Large intestine (tissue), 3 donors: ENCODE results near the gene IFITM5. TPM values are rescaled to one million over a fixed set of nuclear protein-coding genes. Genes with fewer than 3 reads are reported as not detected.
A peak's percentile ranks its signal among the peaks of the same experiment; 100 is the strongest.
"Not testable (repeated sequence)": the region's sequence is repeated elsewhere in the genome, so short reads cannot be mapped to it uniquely, and the experiment has no call there.

ENCODE experiments used
- DNase-seq, 2 donors: peaks; one replicate each; pipeline versions ENCODE4 v3.0.0 to v3.0.0-alpha.2; 2013
- H3K27ac ChIP-seq: one replicate; pipeline ENCODE4 v1.5.1; 2013; ENCODE audit warnings: low read length
- H3K27me3 ChIP-seq: 2 replicates; pipeline ENCODE4 v1.6.1; 2013; ENCODE audit warnings: low read length; ENCODE audit not compliant: control insufficient read depth, insufficient read depth
- H3K36me3 ChIP-seq: 2 replicates; pipeline ENCODE4 v1.6.1; 2013; ENCODE audit warnings: low read length; ENCODE audit not compliant: control insufficient read depth, insufficient read depth
- H3K4me1 ChIP-seq: one replicate; pipeline ENCODE4 v1.6.1; 2013; ENCODE audit warnings: low read length; ENCODE audit not compliant: control insufficient read depth, insufficient read depth
- H3K4me3 ChIP-seq: one replicate; pipeline ENCODE4 v1.5.1; 2013; ENCODE audit warnings: low read length
- H3K9me3 ChIP-seq: one replicate; pipeline ENCODE4 v1.6.1; 2013; ENCODE audit warnings: mild to moderate bottlenecking, low read depth, low read length, moderate library complexity; ENCODE audit not compliant: control insufficient read depth
- WGBS: methylation state at CpG from one replicate; pipeline ENCODE4 v1.1.5; 2013; ENCODE audit warnings: low lambda C conversion rate; ENCODE audit not compliant: insufficient coverage; 5-methylcytosine and 5-hydroxymethylcytosine counted together
- polyA plus RNA-seq: library from polyadenylated mRNA; unstranded; fragments of 120-200 nt; gene quantifications from one replicate; pipeline ENCODE4 v1.2.1, GENCODE V29; 2013

Gene IFITM5
- polyA plus RNA-seq, 1 donor: 0.10 TPM

DNA sequence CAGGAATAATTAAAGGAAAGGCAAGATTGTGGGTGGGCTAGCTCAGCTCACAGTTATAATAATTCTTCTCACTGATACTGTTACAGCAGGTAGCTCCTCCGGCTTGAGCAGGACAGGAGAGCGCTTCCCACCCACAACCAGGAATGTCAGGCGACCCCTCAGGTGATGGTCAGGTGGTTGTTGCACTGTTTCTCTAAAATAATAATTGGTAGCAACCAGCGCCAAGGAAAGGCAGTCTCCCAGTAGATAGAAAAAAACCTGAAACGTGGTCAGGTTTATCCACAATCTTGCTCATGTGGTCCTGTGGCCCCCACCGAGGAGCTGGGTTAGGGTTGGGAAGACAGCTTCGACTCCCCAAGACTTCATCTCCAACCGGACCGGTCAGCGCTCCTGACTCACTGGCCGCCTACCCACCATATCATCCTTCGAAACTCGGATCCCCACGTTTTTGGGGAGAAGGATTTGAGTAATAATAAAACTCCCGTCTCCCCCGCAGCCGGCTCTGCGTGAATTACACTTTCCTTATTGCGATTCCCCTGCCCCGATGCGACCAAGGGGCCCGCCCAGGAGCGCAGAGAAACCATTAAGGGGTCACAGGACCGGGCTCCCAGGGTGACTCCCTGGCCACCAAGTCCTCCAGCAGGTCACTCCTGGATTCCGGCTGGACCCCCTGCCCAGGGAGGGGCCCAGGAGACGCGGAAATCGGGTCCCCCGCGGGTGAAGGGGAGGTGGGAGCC lies 18.5 kb upstream of the IFITM5 start:
- WGBS: no CpG with 5 or more reads among the region's 30 CpGs
- H3K9me3 ChIP-seq, H3K27ac ChIP-seq, DNase-seq, H3K36me3 ChIP-seq: not testable (repeated sequence)
- Histone ChIP-seq H3K27me3 (peaks cover 12% of the 10 kb centered on the region), H3K4me1 (peaks cover 40% of the 10 kb centered on the region), H3K4me3 (peak overlapping the region; percentile 16)

DNA sequence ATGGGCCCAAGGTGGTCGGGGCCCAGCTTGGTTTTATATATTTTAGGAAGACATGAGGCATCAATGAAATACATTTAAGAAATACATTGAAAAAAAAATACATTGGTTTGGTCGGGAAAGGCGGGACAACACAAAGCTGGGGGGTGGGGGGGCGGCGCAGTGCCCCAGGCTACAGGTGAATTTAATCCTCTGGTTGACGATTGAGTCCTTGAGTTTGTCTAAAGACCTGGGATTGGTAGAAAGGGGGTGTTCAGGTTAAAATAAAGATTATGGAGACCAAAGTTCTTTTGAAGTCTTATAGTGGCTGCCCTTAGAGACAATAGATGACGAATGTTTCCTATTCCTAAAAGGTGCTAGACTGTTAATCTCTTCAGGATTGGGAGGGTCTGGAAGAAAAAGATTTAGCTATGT lies 17.6 kb upstream of the IFITM5 start:
- peaks cover 43% of the 10 kb centered on the region for H3K4me1 ChIP-seq
- DNase-seq: peak in 1 of 2 donors; percentile 59

DNA sequence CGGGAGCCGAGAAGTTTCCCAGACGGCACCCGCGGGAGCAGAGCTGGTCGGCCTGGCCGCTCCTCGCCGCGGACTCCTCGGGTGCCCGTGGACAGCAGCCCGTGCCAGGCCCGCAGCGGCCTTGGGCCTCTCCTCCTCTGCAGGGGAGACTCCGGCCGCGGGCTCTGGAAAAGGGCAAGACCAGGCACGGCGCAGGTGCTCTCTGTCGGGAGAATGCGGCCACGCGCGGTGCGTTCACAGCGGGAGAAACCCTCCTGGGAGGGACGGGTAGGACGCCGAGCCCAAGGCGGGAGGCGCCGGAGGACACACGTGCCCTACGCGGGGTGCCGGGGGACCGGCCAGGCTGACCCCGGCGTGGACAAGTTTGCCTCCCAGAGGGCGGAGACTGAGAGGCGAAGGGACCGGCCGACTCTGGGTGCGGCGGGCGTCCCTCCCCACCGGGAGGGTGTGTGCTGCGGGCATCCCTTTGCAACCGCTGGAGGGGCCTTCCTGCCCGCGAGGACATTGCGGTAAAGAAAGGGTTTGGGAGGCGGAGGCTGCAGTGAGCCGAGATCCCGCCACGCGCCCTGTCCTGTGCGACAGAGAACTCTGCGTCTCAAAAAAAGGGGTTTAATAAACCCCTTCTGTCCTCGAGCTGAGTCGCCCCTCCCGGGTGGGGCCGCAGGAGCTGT lies 16.8 kb upstream of the IFITM5 start:
- Histone ChIP-seq H3K27ac (peak overlapping the region; percentile 14), H3K36me3 (no peaks in the 10 kb centered on the region), H3K9me3 (peaks cover 5% of the 10 kb centered on the region), H3K4me1 (peaks cover 43% of the 10 kb centered on the region), H3K4me3 (peak overlapping the region; percentile 47), H3K27me3 (peaks cover 12% of the 10 kb centered on the region)
- no CpG with 5 or more reads among the region's 64 CpGs for WGBS
- peak in 1 of 2 donors; percentile 63 for DNase-seq

More for the DNA sequence above, 17.6 kb upstream of the IFITM5 start:
- Histone ChIP-seq H3K27ac (no peak overlapping the region), H3K4me3 (no peak overlapping the region), H3K9me3 (peaks cover 5% of the 10 kb centered on the region), H3K36me3 (no peaks in the 10 kb centered on the region), H3K27me3 (peaks cover 12% of the 10 kb centered on the region)
- WGBS: 50% methylated on average over 4 of the region's 7 CpGs

DNA sequence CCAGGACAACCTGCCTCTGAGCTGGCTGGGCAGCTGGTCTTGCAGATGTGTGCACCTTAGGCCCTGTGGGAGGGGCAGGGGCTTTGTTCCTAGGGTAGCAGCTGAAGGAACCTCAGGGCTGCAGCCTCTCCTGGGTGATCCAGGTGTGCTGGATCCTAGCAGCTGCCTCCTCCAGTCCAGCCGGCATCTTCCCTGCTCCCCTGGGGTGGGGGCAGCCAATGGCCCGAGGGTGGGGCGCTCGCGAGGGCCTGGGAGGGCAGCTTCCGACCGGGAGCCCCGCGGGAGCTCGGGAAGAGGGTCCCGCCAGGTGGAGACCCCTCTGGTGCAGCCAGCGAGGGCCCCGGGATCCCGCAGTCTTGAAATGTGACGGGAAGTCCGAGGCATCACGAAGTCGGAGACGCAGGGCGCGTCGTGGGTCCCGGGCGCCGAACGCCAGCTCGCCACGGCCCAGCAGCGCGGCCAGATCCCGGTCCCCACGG lies 16.2 kb upstream of the IFITM5 start:
- DNase-seq: no peak
- peaks cover 40% of the 10 kb centered on the region for H3K4me1 ChIP-seq
- no peaks in the 10 kb centered on the region for H3K36me3 ChIP-seq
- peak overlapping the region; percentile 87 for H3K27ac ChIP-seq
- peak overlapping the region; percentile 58 for H3K4me3 ChIP-seq
- peaks cover 5% of the 10 kb centered on the region for H3K9me3 ChIP-seq
- peaks cover 12% of the 10 kb centered on the region for H3K27me3 ChIP-seq
- no CpG with 5 or more reads among the region's 32 CpGs for WGBS

DNA sequence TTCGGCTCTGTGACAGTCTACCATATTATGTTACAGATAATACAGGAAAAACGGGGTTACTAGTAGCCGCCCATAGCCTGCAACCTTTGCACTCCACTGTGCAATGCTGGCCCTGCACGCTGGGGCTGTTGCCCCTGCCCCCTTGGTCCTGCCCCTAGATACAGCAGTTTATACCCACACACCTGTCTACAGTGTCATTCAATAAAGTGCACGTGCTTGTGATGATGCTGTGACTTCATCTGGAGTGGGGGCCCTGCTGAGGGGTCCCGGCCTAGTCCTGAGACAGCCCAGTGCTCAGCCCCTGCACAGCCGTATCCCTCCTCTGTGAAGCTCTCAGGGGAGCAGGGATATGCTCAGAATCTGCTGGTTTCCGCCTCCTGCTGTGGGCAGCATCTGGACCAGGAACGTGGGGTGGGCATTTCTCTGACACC lies 15.7 kb upstream of the IFITM5 start:
- WGBS: no CpG with 5 or more reads among the region's 9 CpGs
- H3K36me3 ChIP-seq: no peaks in the 10 kb centered on the region
- peaks cover 41% of the 10 kb centered on the region for H3K4me1 ChIP-seq

DNA sequence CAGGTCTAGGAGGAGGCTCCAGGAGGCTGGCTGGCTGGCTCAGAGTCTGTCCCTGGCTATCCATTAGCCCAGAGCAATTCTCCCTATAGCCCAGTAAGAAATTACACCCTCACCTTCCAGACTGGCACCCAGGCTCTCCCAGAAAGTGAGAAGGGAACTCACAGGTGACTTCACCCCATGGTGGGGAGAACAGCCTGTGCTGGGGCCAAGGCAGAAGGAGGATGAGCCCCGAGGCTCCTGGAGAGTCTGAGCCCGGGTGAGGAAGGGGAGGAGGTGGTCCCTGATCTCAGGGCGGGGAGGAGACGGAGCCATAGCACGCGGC lies 15.2 kb upstream of the IFITM5 start:
- Histone ChIP-seq H3K27ac (peak overlapping the region; percentile 87), H3K27me3 (peaks cover 12% of the 10 kb centered on the region), H3K4me3 (peak overlapping the region; percentile 58), H3K4me1 (peaks cover 42% of the 10 kb centered on the region)
- no CpG with 5 or more reads among the region's 6 CpGs for whole genome bisulfite sequencing
- not testable (repeated sequence) for H3K36me3 ChIP-seq, DNase-seq, H3K9me3 ChIP-seq

More for the DNA sequence above, 15.7 kb upstream of the IFITM5 start:
- Histone ChIP-seq H3K27ac (peak overlapping the region; percentile 87), H3K4me3 (peak overlapping the region; percentile 58), H3K27me3 (peaks cover 12% of the 10 kb centered on the region), H3K9me3 (peaks cover 5% of the 10 kb centered on the region)
- DNase-seq: peak in 1 of 2 donors; percentile 89

DNA sequence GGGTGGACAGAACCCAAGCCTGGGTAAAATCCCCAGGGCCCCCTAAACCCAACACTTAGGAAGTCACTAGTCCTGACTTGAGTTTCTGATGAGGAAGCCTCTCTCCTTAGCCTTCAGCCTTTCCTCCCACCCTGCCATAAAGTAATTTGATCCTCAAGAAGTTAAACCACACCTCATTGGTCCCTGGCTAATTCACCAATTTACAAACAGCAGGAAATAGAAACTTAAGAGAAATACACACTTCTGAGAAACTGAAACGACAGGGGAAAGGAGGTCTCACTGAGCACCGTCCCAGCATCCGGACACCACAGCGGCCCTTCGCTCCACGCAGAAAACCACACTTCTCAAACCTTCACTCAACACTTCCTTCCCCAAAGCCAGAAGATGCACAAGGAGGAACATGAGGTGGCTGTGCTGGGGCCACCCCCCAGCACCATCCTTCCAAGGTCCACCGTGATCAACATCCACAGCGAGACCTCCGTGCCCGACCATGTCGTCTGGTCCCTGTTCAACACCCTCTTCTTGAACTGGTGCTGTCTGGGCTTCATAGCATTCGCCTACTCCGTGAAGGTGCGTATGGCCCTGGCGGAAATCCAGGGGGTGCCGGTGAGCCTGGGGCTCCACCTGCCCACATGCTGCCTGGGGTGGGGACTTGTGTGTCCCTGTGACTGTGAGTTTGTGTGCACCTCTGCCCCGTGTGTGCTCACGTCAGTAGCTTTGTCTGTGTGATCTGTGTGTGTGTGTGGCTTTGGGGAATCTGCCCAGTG lies 14.6 kb upstream of the IFITM5 start, which contains the start of gene IFITM1:
IFITM1 (plus strand) TSS at position 254 of the 767 bp plus-strand sequence; CDS start at position 385, 131 bp downstream.
- DNase-seq: peak in 1 of 2 donors; percentile 89

DNA sequence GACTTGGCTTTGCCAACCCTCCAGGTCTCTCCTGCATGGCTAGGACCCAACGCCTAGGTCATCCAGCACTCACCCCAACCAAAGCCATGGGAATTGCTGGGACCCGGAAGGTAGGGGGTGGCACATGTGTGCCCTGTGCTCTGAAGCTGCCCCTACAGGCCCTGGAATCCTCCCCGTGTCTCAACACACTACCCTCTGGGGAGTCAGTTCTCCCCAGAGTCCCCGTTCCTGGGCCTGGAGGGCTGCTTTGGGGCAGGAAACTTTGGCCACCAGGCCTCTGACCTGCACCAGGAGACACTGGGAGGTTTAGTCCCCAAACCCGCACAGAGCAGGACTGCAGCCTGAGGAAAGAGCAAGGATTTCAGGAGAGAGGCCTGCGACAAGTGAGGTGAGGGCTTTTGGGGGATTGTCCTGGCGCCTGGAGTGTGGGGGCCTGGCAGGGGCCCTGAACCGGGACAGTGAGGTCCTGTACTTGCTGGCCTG lies 14.0 kb upstream of the IFITM5 start:
- DNase-seq: no peak
- H3K27me3 ChIP-seq: peaks cover 12% of the 10 kb centered on the region
- no CpG with 5 or more reads among the region's 8 CpGs for WGBS
- H3K4me1 ChIP-seq: peaks cover 45% of the 10 kb centered on the region
- H3K36me3 ChIP-seq: no peaks in the 10 kb centered on the region
- H3K9me3 ChIP-seq: peaks cover 5% of the 10 kb centered on the region
- peak overlapping the region; percentile 58 for H3K4me3 ChIP-seq
- H3K27ac ChIP-seq: peak overlapping the region; percentile 87

More for the DNA sequence above, 14.6 kb upstream of the IFITM5 start, which contains the start of gene IFITM1:
- WGBS: no CpG with 5 or more reads among the region's 18 CpGs
- Histone ChIP-seq H3K4me3 (peak within 1 kb of the TSS; percentile 58), H3K27ac (peak within 1 kb of the TSS; percentile 87), H3K9me3 (peaks cover 5% of the 10 kb centered on the region), H3K4me1 (peaks cover 45% of the 10 kb centered on the region), H3K27me3 (peaks cover 12% of the 10 kb centered on the region), H3K36me3 (no peaks in the 10 kb centered on the region)

DNA sequence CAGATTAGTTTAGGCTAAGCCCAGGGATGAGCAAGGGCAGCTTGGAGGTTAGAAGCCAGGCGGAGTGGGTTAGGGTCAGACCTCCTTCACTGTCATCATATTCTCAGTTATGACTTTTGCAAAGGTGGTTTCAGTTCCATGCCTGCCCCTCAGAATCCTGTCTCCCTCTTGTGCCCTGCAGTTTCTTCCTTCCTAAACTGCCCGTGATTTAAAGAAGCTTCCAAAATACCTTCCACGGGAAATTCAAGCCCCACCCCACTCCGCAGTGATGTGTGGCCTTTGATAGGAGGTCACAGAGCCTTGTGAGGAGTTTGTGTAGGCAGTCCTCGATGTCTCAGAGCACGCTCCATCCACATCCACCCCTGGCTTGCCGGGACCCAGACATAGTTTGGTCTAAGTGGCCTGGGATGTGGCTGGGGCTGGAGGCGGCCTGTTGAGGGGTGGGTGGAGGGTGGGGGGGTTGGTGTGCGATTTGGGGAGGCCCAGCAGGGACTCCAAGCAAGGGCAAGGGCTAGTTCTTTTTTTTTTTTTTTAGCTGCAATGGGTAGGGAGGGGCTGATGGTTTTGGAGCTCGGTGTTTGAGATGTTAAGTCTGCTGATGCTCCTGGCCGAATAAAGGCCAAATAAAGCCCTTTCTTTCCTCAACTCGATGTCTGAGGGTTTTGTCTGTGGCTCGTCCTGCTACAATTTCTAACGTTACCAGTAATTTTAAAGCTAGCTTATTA lies 12.9 kb upstream of the IFITM5 start:
- H3K36me3 ChIP-seq: no peaks in the 10 kb centered on the region
- H3K4me3 ChIP-seq: no peak overlapping the region
- H3K27me3 ChIP-seq: peaks cover 10% of the 10 kb centered on the region
- no peak overlapping the region for H3K27ac ChIP-seq
- H3K9me3 ChIP-seq: peaks cover 5% of the 10 kb centered on the region
- 100% methylated on average over 1 of the region's 14 CpGs for WGBS
- no peak for DNase-seq
- H3K4me1 ChIP-seq: peaks cover 40% of the 10 kb centered on the region
